NB4 (cell line): Measurements from ENCODE around the gene ADCK1.
A peak's percentile ranks its signal among the peaks of the same experiment; 100 is the strongest.

Experiments
- DNase-seq: peaks from one replicate; pipeline ENCODE4 v3.0.0; 2010; ENCODE audit warnings: low read depth
- H3K4me3 ChIP-seq: one replicate; pipeline ENCODE4 v1.5.1; 2011; ENCODE audit warnings: mild to moderate bottlenecking, low read depth, low read length, moderate library complexity
- CTCF ChIP-seq: IDR thresholded peaks from one replicate; pipeline ENCODE4 v1.5.1; 2012; ENCODE audit warnings: low read depth, low read length
- MAX ChIP-seq: IDR thresholded peaks from 2 replicates; pipeline ENCODE4 v1.6.1; 2011; ENCODE audit warnings: low read depth, low read length
- MYC ChIP-seq: IDR thresholded peaks from 2 replicates; pipeline ENCODE4 v1.6.1; 2011; ENCODE audit warnings: low read depth, low read length
- POLR2A ChIP-seq: IDR thresholded peaks from 2 replicates; pipeline ENCODE4 v1.6.1; 2011; ENCODE audit warnings: mild to moderate bottlenecking; ENCODE audit not compliant: insufficient read length; ENCODE audit errors: extremely low read depth

The ADCK1 gene

GRCh38 chr14:77880056-77880455 lies 80.1 kb downstream of the ADCK1 start:
- no peak for TF ChIP-seq MYC
- TF ChIP-seq POLR2A, result no peak
- TF ChIP-seq CTCF, result no peak
- no peak for TF ChIP-seq MAX
- DNase-seq, result no peak
- H3K4me3 ChIP-seq, result no peak overlapping the region

GRCh38 chr14:77882098-77882497 lies 82.2 kb downstream of the ADCK1 start:
- no peak for DNase-seq
- TF ChIP-seq CTCF (no peak), MYC (no peak), POLR2A (no peak), MAX (no peak)
- H3K4me3 ChIP-seq, result no peak overlapping the region

- TF ChIP-seq MAX (no peak), CTCF (no peak), MYC (no peak), POLR2A (no peak)
- DNase-seq, result peak; percentile 15
- no peak overlapping the region for H3K4me3 ChIP-seq
These were observed 82.7 kb downstream of the ADCK1 start for GRCh38 chr14:77882636-77883035.

GRCh38 chr14:77883131-77883846 lies 83.4 kb downstream of the ADCK1 start:
- TF ChIP-seq MYC, result no peak
- no peak for TF ChIP-seq POLR2A
- no peak for TF ChIP-seq CTCF
- no peak for TF ChIP-seq MAX
- DNase-seq, result peak; percentile 19
- no peak overlapping the region for H3K4me3 ChIP-seq

- no peak for TF ChIP-seq POLR2A
- TF ChIP-seq CTCF, result no peak
- TF ChIP-seq MYC, result no peak
- no peak for TF ChIP-seq MAX
- peak; percentile 15 for DNase-seq
These were observed 83.9 kb downstream of the ADCK1 start for GRCh38 chr14:77883847-77884238.

More at GRCh38 chr14:77883847-77884238, 83.9 kb downstream of the ADCK1 start:
- no peak overlapping the region for H3K4me3 ChIP-seq
